Upper lobe of left lung (tissue), 4 donors: ENCODE data around the gene PAX7.

Experiments
- CTCF ChIP-seq, 6 experiments: fragments of 450-650 bp in 4 of 6; fragments of 200-600 bp in 2 of 6; sonication (generic) in 2 of 6; IDR thresholded peaks; one replicate each; pipeline ENCODE4 v1.5.1; 2016 to 2019; ENCODE audit warnings: antibody characterized with exemption in 6 of 6
- POLR2A ChIP-seq, 4 donors: fragments of 450-650 bp; IDR thresholded peaks; one replicate each; pipeline ENCODE4 v1.5.1; 2016 to 2017; ENCODE audit warnings: antibody characterized with exemption in 4 of 4, mild to moderate bottlenecking in 2 of 4
- POLR2AphosphoS5 ChIP-seq, 2 donors: sonication (generic); formaldehyde crosslinking; IDR thresholded peaks; one replicate each; pipeline ENCODE4 v1.5.1; 2017; ENCODE audit warnings: antibody characterized with exemption in 2 of 2

- TF ChIP-seq POLR2AphosphoS5 (IDR thresholded peaks at IDR 0.05) (no peak), CTCF (IDR thresholded peaks at IDR 0.05) (no peak), POLR2A (IDR thresholded peaks at IDR 0.05) (no peak)
Measured at GRCh38 chr1:18646091-18646785, 15.6 kb downstream of the PAX7 start.
